Lower leg skin (tissue), 4 donors: Measurements from ENCODE around the gene NUP155. TPM values are rescaled to one million over a fixed set of nuclear protein-coding genes. Genes with fewer than 3 reads are reported as not detected.
"Not testable (repeated sequence)": the region's sequence is repeated elsewhere in the genome, so short reads cannot be mapped to it uniquely, and the experiment has no call there.

Source experiments
- DNase-seq, 2 donors: peaks; one replicate each; pipeline ENCODE4 v3.0.0-alpha.2; 2019; ENCODE audit warnings: low spot score in 2 of 2
- H3K4me3 ChIP-seq: fragments of 200-600 bp; sonication (generic); 2 replicates; pipeline ENCODE4 v1.5.1; 2017; ENCODE audit warnings: mild to moderate bottlenecking, low read depth; ENCODE audit not compliant: poor library complexity, severe bottlenecking
- CTCF ChIP-seq, 3 donors: fragments of 450-650 bp; IDR thresholded peaks; one replicate each; pipeline ENCODE4 v1.5.1; 2016; ENCODE audit warnings: antibody characterized with exemption in 3 of 3, mild to moderate bottlenecking in 3 of 3, moderate library complexity in 2 of 3
- POLR2A ChIP-seq, 2 donors: fragments of 450-650 bp; IDR thresholded peaks; one replicate each; pipeline ENCODE4 v1.6.1; 2016 to 2017; ENCODE audit warnings: antibody characterized with exemption in 2 of 2, mild to moderate bottlenecking in 1 of 2, moderate library complexity in 1 of 2
- WGBS, 2 donors: methylation state at CpG; one replicate each; pipeline ENCODE4 v1.1.5; 2018; 5-methylcytosine and 5-hydroxymethylcytosine counted together
- intact Hi-C: fragments of 100-400 bp; cut with DNase I; formaldehyde crosslinking; loops from one replicate; pipeline ENCODE4 v1.15.0; 2023; ENCODE audit warnings: low total_unique reads
- total RNA-seq, 4 donors: library from RNA; depleted of rRNA; stranded (reverse); fragments of >200 nt; gene quantifications; one replicate each; pipeline ENCODE4 v1.1.0, GENCODE V29; 2016

Gene NUP155
- total RNA-seq, 4 donors from 2014 or later, result 13.0 to 17.8 (median 15.6) TPM

GRCh38 chr5:37391591-37391990, 20.7 kb upstream of the NUP155 start:
- intact Hi-C loops, result no loop called here
- no peak for DNase-seq
- no peak overlapping the region for H3K4me3 ChIP-seq
- TF ChIP-seq POLR2A (IDR thresholded peaks at IDR 0.05) (no peak), CTCF (IDR thresholded peaks at IDR 0.05) (no peak)
- WGBS, 2 donors, result 86 to 87% methylated on average over 3 of the region's 3 CpGs

GRCh38 chr5:37379100-37379628, 8.3 kb upstream of the NUP155 start, which contains the start of gene WDR70:
TSS of gene WDR70 (plus strand) at chr5:37379318. CDS start at chr5:37379368, 50 bp downstream.
- 1% methylated on average over 24 to 35 of the region's 39 CpGs for WGBS, 2 donors
- peak; percentile 79 to 94 for DNase-seq
- peak within 1 kb of the TSS; percentile 91 for H3K4me3 ChIP-seq
- intact Hi-C loops, result not testable (repeated sequence)

- WGBS, 2 donors, result 93 to 96% methylated on average over 12 of the region's 12 CpGs
- intact Hi-C loops, H3K4me3 ChIP-seq, DNase-seq: not testable (repeated sequence)
Observed at GRCh38 chr5:37378066-37378465, 7.2 kb upstream of the NUP155 start.

DNA sequence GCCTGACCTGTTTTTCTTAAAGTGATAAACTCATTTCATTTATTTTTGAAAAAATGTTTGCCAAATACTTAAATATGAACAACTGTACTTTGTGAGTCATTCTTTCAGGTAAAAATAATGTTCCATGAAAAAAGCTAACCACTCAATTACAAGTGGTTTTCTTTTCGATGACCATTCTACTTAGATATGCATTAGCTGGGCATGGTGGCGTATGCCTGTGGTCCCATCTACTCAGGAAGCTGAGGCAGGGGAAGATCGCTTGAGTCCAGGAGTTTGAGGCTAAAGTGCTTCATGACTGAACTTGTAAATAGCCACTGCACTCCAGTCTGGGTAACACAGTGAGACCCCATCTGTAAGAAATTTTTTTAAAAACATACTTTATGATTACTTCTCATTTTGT, 4.2 kb upstream of the NUP155 start:
- DNase-seq, result no peak
- TF ChIP-seq CTCF (IDR thresholded peaks at IDR 0.05) (no peak), POLR2A (IDR thresholded peaks at IDR 0.05) (no peak)
- WGBS, 2 donors, result 79 to 87% methylated on average over 3 of the region's 3 CpGs
- H3K4me3 ChIP-seq, result no peak overlapping the region
- intact Hi-C loops, result no loop called here

GRCh38 chr5:37370550-37370863, 399 bp downstream of the NUP155 start:
- no peak for DNase-seq
- H3K4me3 ChIP-seq, result peak overlapping the region; percentile 61
- intact Hi-C loops, result no loop called here
- 0% methylated on average over 7 of the region's 7 CpGs for WGBS, 2 donors
- no peak for TF ChIP-seq CTCF (IDR thresholded peaks at IDR 0.05)
- TF ChIP-seq POLR2A (IDR thresholded peaks at IDR 0.05), result no peak

- TF ChIP-seq CTCF (IDR thresholded peaks at IDR 0.05), result no peak
- TF ChIP-seq POLR2A (IDR thresholded peaks at IDR 0.05), result no peak
- 88 to 89% methylated on average over 6 of the region's 6 CpGs for WGBS, 2 donors
- DNase-seq, result no peak
- H3K4me3 ChIP-seq, result no peak overlapping the region
- intact Hi-C loops, result no loop called here
Observed at GRCh38 chr5:37355161-37355560, 15.7 kb downstream of the NUP155 start.

DNA sequence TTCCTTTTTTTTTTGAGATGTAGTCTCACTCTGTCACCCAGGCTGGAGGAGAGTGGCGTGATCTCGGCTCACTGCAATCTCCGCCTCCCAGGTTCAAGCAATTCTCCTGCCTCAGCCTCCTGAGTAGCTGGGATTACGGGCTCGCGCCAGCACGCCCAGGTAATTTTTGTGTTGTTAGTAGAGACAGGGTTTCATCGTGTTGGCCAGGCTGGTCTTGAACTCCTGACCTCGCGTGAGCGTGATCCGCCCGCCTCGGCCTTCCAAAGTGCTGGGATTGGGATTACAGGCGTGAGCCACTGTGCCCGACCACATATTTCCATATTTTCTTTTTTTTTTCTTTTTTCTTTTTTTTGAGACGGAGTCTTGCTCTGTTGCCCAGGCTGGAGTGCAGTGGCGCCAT, 28.2 kb downstream of the NUP155 start:
- WGBS, 2 donors, result 95 to 98% methylated on average over 18 of the region's 18 CpGs
- intact Hi-C loops, H3K4me3 ChIP-seq, DNase-seq: not testable (repeated sequence)

- WGBS, 2 donors, result 96% methylated on average over 12 of the region's 12 CpGs
- DNase-seq, intact Hi-C loops, H3K4me3 ChIP-seq: not testable (repeated sequence)
Observed at GRCh38 chr5:37334754-37335153, 36.2 kb downstream of the NUP155 start.
